Ramos (cell line): ENCODE measurements around the gene SNRPA1.

Experiments
- in situ Hi-C: fragments of 300-500 bp; cut with MboI; formaldehyde crosslinking; loops from one replicate; pipeline ENCODE4 v1.14.3; 2022; ENCODE audit warnings: low sequenced_read_pairs; ENCODE audit not compliant: unreplicated experiment

Gene SNRPA1

DNA sequence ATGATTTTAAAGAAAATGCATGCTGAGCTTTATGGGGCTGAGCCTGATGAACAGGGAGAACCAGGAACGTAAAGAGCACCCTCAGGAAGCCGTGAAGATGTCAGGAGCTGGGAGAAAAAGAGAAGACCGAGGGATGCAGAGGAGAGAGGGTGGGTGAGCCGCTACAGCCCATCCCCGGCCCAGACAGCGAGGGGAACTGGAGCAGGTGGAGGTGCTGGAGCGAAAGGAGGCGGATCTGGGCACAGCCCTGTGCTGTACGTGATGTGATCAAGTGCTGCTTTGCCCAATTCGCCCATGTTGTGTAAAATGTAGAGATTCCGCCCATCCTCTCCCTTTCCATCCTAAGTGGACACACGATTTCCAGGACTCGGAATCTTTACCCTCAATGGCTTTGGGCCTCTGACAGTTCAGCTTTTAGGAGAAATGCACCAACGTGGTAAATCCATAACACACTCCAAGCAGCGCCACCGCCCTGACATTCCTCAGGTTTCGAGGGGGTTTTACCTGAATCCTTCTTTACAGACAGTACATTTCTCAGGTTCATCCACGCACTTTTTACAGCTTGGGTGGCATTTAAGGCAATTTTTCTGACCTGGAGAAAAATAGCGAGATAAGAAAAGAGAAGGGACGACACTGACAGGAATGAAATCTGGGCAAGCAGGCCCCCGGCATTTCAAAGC, 27.1 kb upstream of the SNRPA1 start:
- in situ Hi-C loops: no loop called here

- in situ Hi-C loops: no loop called here
Measured at GRCh38 chr15:101320501-101321052, 25.5 kb upstream of the SNRPA1 start.

GRCh38 chr15:101318839-101319238, 23.8 kb upstream of the SNRPA1 start:
- in situ Hi-C loops: no loop called here

DNA sequence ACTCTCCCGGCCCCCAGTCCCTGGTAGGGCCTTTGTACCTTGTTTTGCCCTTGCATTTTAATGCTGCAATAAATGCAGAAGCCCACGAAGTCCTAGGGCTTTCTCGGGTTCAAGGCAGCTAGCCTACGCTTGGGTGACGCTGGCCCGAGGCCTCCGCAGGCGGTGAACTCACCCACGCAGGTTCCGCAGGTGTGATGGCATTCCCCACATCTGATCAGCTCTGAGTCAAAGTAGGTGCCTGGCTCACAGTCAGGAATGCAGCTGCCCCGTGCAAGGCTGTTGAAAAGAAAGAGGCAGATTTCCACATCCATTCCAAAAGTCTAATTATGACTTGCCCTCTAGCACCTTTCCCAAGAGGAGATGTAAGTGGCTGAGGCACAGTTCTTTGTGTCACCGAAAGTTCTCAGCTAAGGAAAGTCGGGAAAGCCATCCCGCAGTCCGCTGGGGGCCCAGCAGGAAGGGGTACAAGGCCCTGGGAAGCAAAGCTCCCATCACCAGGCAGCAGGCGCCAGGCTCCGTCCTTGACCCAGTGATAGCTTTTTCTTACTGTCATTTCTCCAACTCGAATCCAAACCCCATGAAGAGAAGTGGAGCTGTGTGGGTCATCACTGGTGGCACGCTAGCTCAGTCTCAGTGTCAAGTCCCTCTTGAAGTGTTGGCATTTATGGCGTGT, 23.2 kb upstream of the SNRPA1 start:
- in situ Hi-C loops: no loop called here

DNA sequence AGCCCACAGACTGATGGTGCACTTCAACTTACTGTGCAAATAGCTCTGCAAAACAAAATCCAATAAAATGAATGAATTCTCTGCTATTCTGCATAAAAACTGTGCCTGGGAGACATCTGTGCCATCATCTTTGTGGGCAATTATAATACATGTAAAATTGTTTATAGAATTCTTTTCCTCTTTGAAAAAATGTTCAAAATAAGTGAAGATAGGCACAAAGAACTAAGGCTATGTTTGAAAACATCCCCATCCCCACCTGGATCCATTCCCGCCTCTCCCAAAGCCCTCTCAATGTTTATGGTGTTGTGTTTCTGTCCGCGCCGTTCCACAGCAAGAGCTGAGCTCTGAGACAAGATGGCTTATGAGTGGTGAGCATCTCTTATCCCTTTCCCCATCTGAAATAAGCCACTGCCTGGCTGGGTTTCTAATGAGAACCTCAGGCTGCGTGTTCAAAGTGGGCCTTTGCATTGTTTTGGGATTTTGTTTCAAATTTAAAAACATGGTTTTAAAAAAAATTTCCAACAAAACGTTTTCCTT, 22.4 kb upstream of the SNRPA1 start:
- in situ Hi-C loops: no loop called here

DNA sequence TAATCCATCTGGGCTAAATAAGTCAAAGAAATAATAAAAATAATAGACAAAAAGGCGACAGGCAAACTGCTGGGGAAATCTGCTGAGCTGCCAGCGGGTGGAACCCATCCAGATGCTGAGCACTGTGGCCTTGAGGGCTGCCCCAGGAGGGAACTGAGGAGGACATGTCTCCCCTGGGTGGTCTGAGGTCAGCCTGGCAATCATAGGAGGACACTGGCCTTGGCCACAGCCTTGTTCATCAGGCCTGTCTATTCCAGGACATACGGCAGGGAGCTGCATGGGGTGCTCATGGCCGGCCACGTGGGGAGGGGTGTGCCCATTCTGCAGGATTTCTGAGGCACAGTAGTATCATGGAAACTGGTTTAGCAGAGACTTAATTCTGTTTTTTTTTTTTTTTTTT, 21.5 kb upstream of the SNRPA1 start:
- in situ Hi-C loops: no loop called here

DNA sequence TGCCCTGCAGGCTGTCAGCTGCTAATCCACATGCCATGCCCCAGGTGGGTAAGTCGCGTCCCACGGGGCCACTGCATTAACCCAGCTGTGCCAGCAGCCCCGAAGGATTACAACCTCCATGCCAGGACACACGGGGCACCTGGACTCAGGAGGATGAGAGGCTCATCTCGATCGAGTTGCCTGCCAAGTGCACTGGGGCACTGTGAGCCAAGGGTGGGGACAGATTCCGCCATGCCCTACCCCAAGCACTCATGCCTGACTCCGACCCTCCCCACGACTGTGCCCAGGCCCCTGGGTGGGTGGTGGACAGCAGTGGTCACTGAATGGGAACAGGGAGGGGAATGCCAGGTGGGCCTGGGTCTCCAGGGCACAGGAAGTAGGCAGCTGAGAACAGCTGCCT, 20.7 kb upstream of the SNRPA1 start:
- in situ Hi-C loops: no loop called here

DNA sequence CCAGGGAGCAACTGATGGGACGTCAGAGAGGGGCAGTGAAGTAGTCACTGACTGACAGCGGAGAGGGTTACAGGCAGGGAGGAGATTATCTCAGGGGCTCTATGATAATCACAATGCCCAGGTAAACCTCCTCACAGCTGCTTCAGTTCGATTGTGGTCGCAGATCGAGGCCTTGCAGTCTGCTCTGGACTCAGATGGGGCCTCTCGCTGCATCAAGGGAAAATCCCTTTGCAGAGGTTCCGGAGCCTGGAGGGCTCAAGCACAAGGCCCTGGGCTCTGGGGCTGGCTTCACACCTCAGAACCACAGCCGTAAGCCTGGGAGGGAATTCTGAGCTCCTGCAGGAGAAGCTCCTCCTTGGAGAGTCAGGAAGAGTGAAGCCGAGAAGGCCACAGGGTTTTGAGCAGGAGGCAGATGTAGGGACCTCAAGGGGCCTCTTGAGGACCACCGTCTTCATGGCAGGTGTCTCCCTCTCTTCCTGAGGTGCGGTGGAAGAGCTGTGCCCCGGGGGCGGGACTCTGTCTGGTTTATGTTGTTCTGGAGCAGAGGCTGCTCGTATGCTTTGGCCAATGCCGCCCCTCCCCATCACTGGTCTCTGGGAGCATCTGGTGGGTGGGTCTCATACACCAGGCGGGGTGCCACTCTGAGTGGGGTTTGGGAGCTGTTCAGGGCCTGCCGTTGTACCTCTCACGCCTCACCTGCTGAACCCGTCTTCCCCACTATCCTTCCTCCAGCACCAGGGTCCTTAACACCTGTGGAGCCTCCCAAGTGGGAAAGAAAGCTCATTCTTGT, 19.5 kb upstream of the SNRPA1 start:
- in situ Hi-C loops: no loop called here

DNA sequence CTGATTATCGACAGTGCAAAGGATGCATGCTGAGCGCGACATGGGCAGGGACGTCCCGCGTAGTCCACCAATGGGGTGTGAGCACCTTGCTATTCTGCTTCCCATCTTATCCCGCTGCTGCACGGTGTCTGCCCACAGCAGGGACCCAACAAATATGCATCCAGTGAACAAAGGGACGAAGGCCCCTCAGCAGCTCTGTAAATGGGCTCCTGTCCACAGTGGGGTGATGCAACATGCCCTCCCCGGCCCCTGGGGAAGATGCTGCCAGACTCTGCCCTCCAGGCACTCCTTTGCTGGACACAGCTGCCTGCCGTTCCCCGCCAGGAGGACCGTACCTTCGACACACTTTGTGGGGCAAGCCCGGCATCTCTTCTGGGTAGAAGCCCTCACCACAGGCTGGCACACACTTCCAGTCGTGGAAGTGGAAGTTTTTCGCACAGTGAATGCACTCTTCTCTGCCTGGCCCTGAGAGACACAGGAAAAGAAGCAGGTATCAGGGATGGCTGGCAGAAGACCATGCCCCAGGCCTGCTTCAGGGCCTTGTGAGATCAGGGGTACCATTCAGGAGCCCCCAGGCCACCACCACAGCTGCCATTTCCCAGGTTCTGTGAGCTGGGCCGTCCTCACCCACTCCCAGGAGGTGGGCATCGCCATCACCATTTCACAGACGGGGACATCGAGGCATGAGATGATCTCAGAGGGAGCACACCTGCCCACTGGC, 18.2 kb upstream of the SNRPA1 start:
- in situ Hi-C loops: no loop called here

DNA sequence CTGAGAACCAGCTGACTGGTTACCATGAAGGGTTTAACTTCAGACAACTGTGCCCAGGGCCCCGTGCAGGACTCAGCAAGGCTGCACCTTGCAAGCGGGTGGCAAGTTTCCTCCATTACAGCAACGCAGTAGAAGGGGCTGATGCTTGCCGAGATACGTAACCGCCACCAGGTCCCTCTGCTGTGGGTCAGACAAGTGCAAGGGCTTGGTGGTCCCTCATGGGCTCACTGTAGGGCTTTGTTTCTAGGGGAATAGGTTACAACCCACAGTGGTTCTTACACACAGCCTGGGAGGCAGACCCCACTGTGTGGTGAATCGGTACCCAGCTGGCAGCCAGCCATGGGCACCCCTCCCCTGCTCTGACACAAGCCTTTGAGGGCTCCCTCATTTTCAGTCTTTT, 15.5 kb upstream of the SNRPA1 start:
- in situ Hi-C loops: no loop called here

DNA sequence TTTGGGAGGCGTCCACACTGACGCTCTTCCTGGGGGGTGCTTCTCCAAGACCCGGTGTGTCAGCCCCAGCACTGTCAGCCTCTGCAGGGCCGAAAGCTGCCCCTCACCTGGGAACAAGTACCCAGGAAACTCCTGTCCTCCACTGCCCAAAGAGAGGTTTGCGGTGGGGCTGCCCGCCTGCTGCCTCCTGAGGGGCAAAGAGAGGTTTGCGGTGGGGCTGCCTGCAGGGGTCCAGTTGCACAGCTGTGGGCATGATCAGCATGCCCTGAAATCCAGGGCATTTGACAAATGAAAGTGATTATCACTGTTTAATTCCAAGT, 15.1 kb upstream of the SNRPA1 start:
- in situ Hi-C loops: no loop called here

DNA sequence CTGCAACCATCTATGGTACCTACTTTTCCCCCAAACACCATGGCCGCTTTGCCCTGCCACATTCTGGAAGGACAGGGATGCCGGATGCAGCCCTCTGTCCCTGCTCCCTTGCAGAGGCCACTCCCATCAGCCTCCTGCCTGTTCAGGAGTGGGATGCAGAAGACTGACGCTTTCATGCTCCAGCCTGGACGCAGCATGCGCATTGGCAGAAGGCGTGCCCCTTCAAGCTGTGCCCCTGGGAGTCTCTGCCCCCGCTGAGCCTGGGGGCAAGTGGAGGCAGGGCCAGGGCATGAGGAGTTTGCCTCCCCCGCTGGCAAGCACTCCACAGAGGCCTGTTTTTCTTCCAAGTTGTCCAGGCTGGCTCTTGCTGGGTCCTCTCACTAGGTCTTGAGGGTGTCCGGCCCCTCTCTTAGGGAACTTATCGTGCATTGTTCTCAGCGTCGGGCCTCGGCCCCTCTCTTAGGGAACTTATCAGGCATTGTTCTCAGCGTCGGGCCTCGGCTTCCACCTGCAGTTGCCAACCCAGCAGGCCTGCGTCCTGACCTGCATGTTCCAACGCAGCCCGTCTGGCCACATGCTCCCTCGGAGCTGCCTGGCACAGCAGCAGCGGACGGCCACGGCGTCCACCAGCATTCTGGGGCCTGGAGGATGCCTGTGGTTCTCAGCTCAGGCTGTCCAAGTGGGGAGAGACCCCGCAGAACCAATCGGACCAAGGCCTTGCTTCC, 14.6 kb upstream of the SNRPA1 start:
- in situ Hi-C loops: no loop called here

- in situ Hi-C loops: no loop called here
Measured at GRCh38 chr15:101308604-101309435, 13.8 kb upstream of the SNRPA1 start.

- in situ Hi-C loops: no loop called here
Measured at GRCh38 chr15:101307897-101308603, 13.0 kb upstream of the SNRPA1 start.

DNA sequence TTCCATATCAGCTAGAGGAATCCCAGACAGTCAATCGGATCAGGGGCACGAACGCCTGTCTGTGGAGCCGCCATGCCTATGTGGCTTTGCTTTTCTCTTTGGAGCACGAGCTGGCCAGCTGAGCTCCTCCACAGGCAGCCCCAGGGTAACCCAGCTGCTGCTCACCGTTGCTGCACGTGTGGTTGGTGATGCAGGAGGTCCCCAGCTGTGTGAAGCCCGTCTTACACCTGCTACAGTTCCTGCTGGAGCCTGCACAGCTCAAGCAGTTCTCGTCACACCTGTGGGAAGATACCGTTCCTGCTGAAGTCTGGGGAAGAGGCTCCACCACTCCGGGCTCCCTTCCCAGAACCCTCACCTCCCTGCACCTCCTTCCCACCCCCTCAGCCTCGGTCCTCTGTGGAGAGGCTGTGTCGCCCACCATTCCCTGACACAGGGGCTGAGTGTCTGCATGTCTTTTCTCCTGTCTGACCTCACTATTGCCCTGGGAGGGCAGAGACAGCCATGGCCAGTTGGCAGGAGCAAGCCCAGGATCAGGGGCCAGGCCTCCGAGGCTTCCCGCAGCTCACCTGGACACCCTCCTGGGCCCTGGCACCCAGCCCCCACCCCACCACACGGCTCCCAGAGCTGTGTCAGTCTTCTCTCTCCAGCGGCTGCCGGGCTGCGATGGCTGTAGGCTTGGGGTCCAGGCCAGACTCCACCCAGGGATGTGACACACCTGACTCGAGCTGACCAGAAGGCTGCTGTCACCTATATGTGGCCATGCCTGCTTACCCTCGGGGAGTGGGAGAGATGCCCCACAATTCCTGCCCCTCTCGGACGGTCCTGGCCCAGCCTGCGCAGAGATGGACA, 12.2 kb upstream of the SNRPA1 start:
- in situ Hi-C loops: no loop called here

DNA sequence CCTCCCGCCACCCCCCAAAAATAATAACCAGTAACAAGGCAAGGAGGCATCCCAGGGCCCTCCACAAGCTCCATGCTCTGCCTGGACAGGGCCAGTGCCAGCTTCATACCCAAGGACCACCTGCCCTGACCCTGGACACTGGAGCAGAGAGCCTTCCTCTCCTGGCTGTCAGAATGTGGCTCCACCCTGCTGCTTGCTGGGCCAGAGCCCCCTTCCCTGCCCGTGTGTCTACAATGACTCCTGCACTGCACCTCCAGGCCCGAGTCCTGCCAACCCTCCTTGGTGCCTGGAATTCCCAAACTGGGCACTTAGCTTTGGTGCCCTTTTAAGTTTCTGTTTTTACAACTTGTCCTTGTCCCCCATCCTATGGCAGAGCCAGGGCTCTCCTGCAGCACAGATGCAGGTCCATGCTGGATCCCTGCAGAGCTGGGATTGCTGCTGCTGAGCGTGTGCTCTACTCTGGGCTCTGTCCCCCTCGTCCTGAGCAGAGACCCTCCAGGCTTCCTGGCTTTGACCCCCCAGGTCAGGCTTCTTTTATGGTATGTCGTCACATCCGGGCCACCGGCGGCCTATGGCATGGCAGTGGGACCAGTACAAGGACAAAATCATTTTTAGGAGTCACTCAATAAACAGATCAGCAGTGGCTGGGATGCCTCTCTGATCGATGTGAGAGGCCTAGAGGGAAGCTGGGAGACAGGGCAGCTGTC, 11.4 kb upstream of the SNRPA1 start:
- in situ Hi-C loops: no loop called here

DNA sequence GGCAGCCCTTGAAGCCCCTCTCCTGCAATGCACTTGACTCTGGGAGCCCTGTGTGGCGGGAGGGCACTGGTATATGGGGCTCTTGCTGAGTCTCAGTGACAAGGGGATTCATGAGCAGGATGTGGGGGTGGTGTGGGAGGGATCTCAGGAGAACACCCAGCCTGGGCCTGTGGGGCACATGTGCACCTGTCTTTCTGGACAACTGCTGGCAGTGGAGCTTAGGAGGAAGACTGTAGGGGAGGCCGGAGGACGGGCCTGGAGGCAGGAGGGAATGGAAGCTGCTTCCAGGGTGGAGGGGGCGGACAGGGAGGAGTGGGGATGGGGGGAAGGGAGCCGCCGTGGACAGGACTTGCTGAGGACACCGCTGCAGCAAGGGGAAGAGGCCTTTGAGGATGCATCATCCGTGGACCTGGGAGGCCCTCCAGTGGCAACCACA, 10.8 kb upstream of the SNRPA1 start:
- in situ Hi-C loops: no loop called here
